ENCODE results near the gene HOXB3.

- no peak for TF ChIP-seq KLF1 (tag by site-specific recombination; IDR thresholded peaks at IDR 0.05)
- TF ChIP-seq, protein P1, sequence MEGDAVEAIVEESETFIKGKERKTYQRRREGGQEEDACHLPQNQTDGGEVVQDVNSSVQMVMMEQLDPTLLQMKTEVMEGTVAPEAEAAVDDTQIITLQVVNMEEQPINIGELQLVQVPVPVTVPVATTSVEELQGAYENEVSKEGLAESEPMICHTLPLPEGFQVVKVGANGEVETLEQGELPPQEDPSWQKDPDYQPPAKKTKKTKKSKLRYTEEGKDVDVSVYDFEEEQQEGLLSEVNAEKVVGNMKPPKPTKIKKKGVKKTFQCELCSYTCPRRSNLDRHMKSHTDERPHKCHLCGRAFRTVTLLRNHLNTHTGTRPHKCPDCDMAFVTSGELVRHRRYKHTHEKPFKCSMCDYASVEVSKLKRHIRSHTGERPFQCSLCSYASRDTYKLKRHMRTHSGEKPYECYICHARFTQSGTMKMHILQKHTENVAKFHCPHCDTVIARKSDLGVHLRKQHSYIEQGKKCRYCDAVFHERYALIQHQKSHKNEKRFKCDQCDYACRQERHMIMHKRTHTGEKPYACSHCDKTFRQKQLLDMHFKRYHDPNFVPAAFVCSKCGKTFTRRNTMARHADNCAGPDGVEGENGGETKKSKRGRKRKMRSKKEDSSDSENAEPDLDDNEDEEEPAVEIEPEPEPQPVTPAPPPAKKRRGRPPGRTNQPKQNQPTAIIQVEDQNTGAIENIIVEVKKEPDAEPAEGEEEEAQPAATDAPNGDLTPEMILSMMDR (tag by site-specific recombination; IDR thresholded peaks at IDR 0.05) = no peak
- no peak for TF ChIP-seq ZNF138 (tag by site-specific recombination; IDR thresholded peaks at IDR 0.05; ENCODE audit: borderline replicate concordance)
- TF ChIP-seq ZNF670 (tag by site-specific recombination; IDR thresholded peaks at IDR 0.05; ENCODE audit: low read depth) = no peak
- TF ChIP-seq ZNF830 (tag by site-specific recombination; IDR thresholded peaks at IDR 0.05; ENCODE audit: low read depth) = no peak
- TF ChIP-seq TCF7L2 (IDR thresholded peaks at IDR 0.05; ENCODE audit: borderline replicate concordance, low read depth, low read length) = no peak
- TF ChIP-seq, protein P2, sequence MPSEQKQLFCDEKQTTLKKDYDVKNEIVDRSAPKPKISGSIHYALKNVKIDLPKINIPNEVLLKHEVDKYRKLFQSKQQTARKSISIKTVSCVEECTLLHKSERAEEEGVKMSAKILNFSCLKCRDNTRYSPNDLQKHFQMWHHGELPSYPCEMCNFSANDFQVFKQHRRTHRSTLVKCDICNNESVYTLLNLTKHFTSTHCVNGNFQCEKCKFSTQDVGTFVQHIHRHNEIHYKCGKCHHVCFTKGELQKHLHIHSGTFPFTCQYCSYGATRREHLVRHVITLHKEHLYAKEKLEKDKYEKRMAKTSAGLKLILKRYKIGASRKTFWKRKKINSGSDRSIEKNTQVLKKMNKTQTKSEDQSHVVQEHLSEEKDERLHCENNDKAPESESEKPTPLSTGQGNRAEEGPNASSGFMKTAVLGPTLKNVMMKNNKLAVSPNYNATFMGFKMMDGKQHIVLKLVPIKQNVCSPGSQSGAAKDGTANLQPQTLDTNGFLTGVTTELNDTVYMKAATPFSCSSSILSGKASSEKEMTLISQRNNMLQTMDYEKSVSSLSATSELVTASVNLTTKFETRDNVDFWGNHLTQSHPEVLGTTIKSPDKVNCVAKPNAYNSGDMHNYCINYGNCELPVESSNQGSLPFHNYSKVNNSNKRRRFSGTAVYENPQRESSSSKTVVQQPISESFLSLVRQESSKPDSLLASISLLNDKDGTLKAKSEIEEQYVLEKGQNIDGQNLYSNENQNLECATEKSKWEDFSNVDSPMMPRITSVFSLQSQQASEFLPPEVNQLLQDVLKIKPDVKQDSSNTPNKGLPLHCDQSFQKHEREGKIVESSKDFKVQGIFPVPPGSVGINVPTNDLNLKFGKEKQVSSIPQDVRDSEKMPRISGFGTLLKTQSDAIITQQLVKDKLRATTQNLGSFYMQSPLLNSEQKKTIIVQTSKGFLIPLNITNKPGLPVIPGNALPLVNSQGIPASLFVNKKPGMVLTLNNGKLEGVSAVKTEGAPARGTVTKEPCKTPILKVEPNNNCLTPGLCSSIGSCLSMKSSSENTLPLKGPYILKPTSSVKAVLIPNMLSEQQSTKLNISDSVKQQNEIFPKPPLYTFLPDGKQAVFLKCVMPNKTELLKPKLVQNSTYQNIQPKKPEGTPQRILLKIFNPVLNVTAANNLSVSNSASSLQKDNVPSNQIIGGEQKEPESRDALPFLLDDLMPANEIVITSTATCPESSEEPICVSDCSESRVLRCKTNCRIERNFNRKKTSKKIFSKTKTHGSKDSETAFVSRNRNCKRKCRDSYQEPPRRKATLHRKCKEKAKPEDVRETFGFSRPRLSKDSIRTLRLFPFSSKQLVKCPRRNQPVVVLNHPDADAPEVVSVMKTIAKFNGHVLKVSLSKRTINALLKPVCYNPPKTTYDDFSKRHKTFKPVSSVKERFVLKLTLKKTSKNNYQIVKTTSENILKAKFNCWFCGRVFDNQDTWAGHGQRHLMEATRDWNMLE (tag by site-specific recombination; conservative IDR thresholded peaks at IDR 0.05; ENCODE audit: low read depth) = no peak
- no peak for TF ChIP-seq ZNF24 (tag by site-specific recombination; IDR thresholded peaks at IDR 0.05)
- no peak for TF ChIP-seq ZNF155 (tag by site-specific recombination; IDR thresholded peaks at IDR 0.05)
- TF ChIP-seq ZNF777 (tag by site-specific recombination; IDR thresholded peaks at IDR 0.05; ENCODE audit: borderline replicate concordance) = no peak
- TF ChIP-seq ZNF350 (tag by site-specific recombination; IDR thresholded peaks at IDR 0.05) = no peak
- TF ChIP-seq, protein P3, sequence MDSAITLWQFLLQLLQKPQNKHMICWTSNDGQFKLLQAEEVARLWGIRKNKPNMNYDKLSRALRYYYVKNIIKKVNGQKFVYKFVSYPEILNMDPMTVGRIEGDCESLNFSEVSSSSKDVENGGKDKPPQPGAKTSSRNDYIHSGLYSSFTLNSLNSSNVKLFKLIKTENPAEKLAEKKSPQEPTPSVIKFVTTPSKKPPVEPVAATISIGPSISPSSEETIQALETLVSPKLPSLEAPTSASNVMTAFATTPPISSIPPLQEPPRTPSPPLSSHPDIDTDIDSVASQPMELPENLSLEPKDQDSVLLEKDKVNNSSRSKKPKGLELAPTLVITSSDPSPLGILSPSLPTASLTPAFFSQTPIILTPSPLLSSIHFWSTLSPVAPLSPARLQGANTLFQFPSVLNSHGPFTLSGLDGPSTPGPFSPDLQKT (IDR thresholded peaks at IDR 0.05; ENCODE audit: borderline replicate concordance, low read depth, low read length) = no peak
- TF ChIP-seq, protein P4, sequence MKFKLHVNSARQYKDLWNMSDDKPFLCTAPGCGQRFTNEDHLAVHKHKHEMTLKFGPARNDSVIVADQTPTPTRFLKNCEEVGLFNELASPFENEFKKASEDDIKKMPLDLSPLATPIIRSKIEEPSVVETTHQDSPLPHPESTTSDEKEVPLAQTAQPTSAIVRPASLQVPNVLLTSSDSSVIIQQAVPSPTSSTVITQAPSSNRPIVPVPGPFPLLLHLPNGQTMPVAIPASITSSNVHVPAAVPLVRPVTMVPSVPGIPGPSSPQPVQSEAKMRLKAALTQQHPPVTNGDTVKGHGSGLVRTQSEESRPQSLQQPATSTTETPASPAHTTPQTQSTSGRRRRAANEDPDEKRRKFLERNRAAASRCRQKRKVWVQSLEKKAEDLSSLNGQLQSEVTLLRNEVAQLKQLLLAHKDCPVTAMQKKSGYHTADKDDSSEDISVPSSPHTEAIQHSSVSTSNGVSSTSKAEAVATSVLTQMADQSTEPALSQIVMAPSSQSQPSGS (tag by site-specific recombination; IDR thresholded peaks at IDR 0.05; ENCODE audit: low read depth) = no peak
Measured at GRCh38 chr17:48624118-48624517, 34.1 kb upstream of the HOXB3 start.

All from HEK293 (cell line).